AG04449 (cell line): ENCODE results near the gene PLA2R1.
"Not testable (repeated sequence)": the region's sequence is repeated elsewhere in the genome, so short reads cannot be mapped to it uniquely, and the experiment has no call there.

Experiments used
- CTCF ChIA-PET: fragments of 350-600 bp; formaldehyde crosslinking; extraction: SDS; loops from one replicate; lab custom pipeline; 2021; ENCODE audit warnings: antibody characterized with exemption; lab: Yijun Ruan, JAX
- POLR2A ChIA-PET: fragments of 400-600, 350-600 bp; formaldehyde crosslinking; extraction: SDS; loops from one replicate; lab custom pipeline; 2020; ENCODE audit warnings: antibody characterized with exemption, inconsistent platforms; lab: Yijun Ruan, JAX
- DNase-seq: peaks from one replicate; pipeline ENCODE4 v3.0.0-alpha.2; 2010; ENCODE audit warnings: low read depth, low spot score
- H3K4me3 ChIP-seq: 2 replicates; pipeline ENCODE4 v1.5.1; 2011; ENCODE audit warnings: low read depth, mild to moderate bottlenecking, control low read depth, low read length
- CTCF ChIP-seq: IDR thresholded peaks from one replicate; pipeline ENCODE4 v1.5.1; 2011; ENCODE audit warnings: mild to moderate bottlenecking, moderate library complexity, low read length, control low read depth, inconsistent platforms; ENCODE audit not compliant: insufficient read depth; ENCODE audit errors: missing control alignments

PLA2R1 gene

GRCh38 chr2:160043265-160043664 lies 19.1 kb downstream of the PLA2R1 start:
- no peak overlapping the region for H3K4me3 ChIP-seq
- TF ChIP-seq CTCF, result no peak
- no peak for DNase-seq
- CTCF ChIA-PET, result no interaction called here
- POLR2A ChIA-PET, result no interaction called here

- DNase-seq, result no peak
- no peak for TF ChIP-seq CTCF
- H3K4me3 ChIP-seq, result no peak overlapping the region
- ChIA-PET CTCF (no interaction called here), POLR2A (no interaction called here)
Observed at GRCh38 chr2:160042054-160042453, 20.4 kb downstream of the PLA2R1 start.

GRCh38 chr2:160041091-160041490 lies 21.3 kb downstream of the PLA2R1 start:
- CTCF ChIA-PET, result interaction anchor here (1.1 to 1.4 kb wide), 2 partner anchors 18 to 19 kb away, joined by 3 to 4 read pairs; no protein-coding TSS in a partner anchor
- DNase-seq, result no peak
- TF ChIP-seq CTCF, result no peak
- POLR2A ChIA-PET, result no interaction called here
- no peak overlapping the region for H3K4me3 ChIP-seq

- no peak overlapping the region for H3K4me3 ChIP-seq
- peak; percentile 16 for DNase-seq
- CTCF ChIA-PET, result no interaction called here
- POLR2A ChIA-PET, result no interaction called here
- no peak for TF ChIP-seq CTCF
Observed at GRCh38 chr2:160039166-160039903, 23.1 kb downstream of the PLA2R1 start.

- CTCF ChIA-PET, POLR2A ChIA-PET, H3K4me3 ChIP-seq, DNase-seq: not testable (repeated sequence)
Observed at GRCh38 chr2:160038662-160039061, 23.8 kb downstream of the PLA2R1 start.

- TF ChIP-seq CTCF, result no peak
- ChIA-PET POLR2A (no interaction called here), CTCF (no interaction called here)
- H3K4me3 ChIP-seq, result no peak overlapping the region
- no peak for DNase-seq
Observed at GRCh38 chr2:160036736-160037135, 25.7 kb downstream of the PLA2R1 start.

- DNase-seq, result no peak
Observed at GRCh38 chr2:160035125-160035524, 27.3 kb downstream of the PLA2R1 start.

More at GRCh38 chr2:160035125-160035524, 27.3 kb downstream of the PLA2R1 start:
- no peak for TF ChIP-seq CTCF
- no peak overlapping the region for H3K4me3 ChIP-seq
- ChIA-PET POLR2A (no interaction called here), CTCF (no interaction called here)
